Panc1 (cell line): ENCODE data around the gene ATP6V1F. TPM values are rescaled to one million over a fixed set of nuclear protein-coding genes. Genes with fewer than 3 reads are reported as not detected.

Source experiments
- ATAC-seq: fragments of 200-7000 bp; cut with Tn5 transposase; 2 replicates; pipeline ENCODE4 v1.9.1; 2020; ENCODE audit warnings: mild to moderate bottlenecking, moderate library complexity
- BruUV-seq: library from RNA; stranded (reverse); fragments of 400-500 nt; replicated peaks from 2 replicates; lab custom pipeline; 2021; lab: Mats Ljungman, UMichigan
- CTCF ChIA-PET: fragments of 300-600 bp; sonication (Branson Sonifier 250); formaldehyde crosslinking; loops from one replicate; lab custom pipeline; 2022; ENCODE audit warnings: antibody characterized with exemption; lab: Charles Lee
- POLR2A ChIA-PET: fragments of 300-600 bp; sonication (Branson Sonifier 250); formaldehyde crosslinking; loops from one replicate; lab custom pipeline; 2022; ENCODE audit warnings: antibody characterized with exemption; lab: Charles Lee
- DNase-seq: peaks from one replicate; pipeline ENCODE4 v3.0.0-alpha.2; 2010; ENCODE audit warnings: low read depth, low spot score
- H3K27ac ChIP-seq: 2 replicates; pipeline ENCODE4 v1.5.1; 2011; ENCODE audit warnings: mild to moderate bottlenecking, low read length, inconsistent platforms
- H3K27me3 ChIP-seq: fragments of 200-500 bp; sonication (Bioruptor generic); 2 replicates; pipeline ENCODE4 v1.6.0; 2014; ENCODE audit warnings: low read length, inconsistent platforms; ENCODE audit not compliant: control insufficient read depth, insufficient read depth
- H3K36me3 ChIP-seq: fragments of 200-500 bp; sonication (Bioruptor generic); 2 replicates; pipeline ENCODE4 v1.5.1; 2014; ENCODE audit warnings: inconsistent platforms, mild to moderate bottlenecking, low read length, moderate library complexity; ENCODE audit not compliant: control insufficient read depth, insufficient read depth
- H3K4me1 ChIP-seq: 2 replicates; pipeline ENCODE4 v1.5.1; 2011; ENCODE audit warnings: inconsistent platforms, mild to moderate bottlenecking, low read length, moderate library complexity; ENCODE audit not compliant: control insufficient read depth, insufficient read depth
- H3K4me3 ChIP-seq, 2 experiments: 2 replicates each; pipeline ENCODE4 v1.5.1; 2011 to 2012; ENCODE audit warnings: low read depth in 2 of 2, low read length in 2 of 2, mild to moderate bottlenecking in 2 of 2, inconsistent platforms in 1 of 2, moderate library complexity in 1 of 2
- H3K9me3 ChIP-seq: fragments of 200-500 bp; sonication (Bioruptor generic); 2 replicates; pipeline ENCODE4 v1.5.1; 2014; ENCODE audit warnings: low read depth, mild to moderate bottlenecking, inconsistent platforms, low read length, moderate library complexity; ENCODE audit not compliant: control insufficient read depth, insufficient read depth
- CTCF ChIP-seq: fragments of 450-650 bp; IDR thresholded peaks from 2 replicates; pipeline ENCODE4 v1.5.1; 2017; ENCODE audit warnings: mild to moderate bottlenecking
- POLR2AphosphoS5 ChIP-seq: IDR thresholded peaks from 2 replicates; pipeline ENCODE4 v1.6.1; 2012; ENCODE audit warnings: mild to moderate bottlenecking, low read depth, low read length, moderate library complexity
- SIN3A ChIP-seq: IDR thresholded peaks from 2 replicates; pipeline ENCODE4 v1.6.1; 2012; ENCODE audit warnings: low read depth, mild to moderate bottlenecking, low read length, moderate library complexity, borderline replicate concordance; ENCODE audit not compliant: insufficient read depth
- TCF7L2 ChIP-seq: IDR thresholded peaks from 2 replicates; pipeline ENCODE4 v1.6.1; 2011; ENCODE audit warnings: mild to moderate bottlenecking, low read depth, low read length, inconsistent platforms
- in situ Hi-C: cut with HindIII; loops from 2 replicates; pipeline ENCODE4 v1.10.0; 2016; ENCODE audit warnings: low sequenced_read_pairs, low pct_unique_long_range_greater_than_20kb
- intact Hi-C: fragments of 100-400 bp; cut with micrococcal nuclease; formaldehyde crosslinking; loops from one replicate; pipeline ENCODE4 v1.10.0; 2022; ENCODE audit not compliant: unreplicated experiment
- total RNA-seq: library from RNA; stranded (reverse); gene quantifications from one replicate; pipeline ENCODE4 v1.2.1, GENCODE V29; 2021; ENCODE audit not compliant: unreplicated experiment
- TF ChIP-seq, protein P1 (sequence below), 2 experiments: IDR thresholded peaks; 2 replicates each; pipeline ENCODE4 v1.6.1; 2011 to 2012; ENCODE audit warnings: low read depth in 2 of 2, control low read depth in 1 of 2, low read length in 1 of 2, mild to moderate bottlenecking in 1 of 2, moderate library complexity in 1 of 2; ENCODE audit not compliant: insufficient read depth in 1 of 2

The ATP6V1F gene
- total RNA-seq, 1 experiment from 2014 or later = 151 TPM

- Histone ChIP-seq H3K9me3 (no peaks in the 10 kb centered on the region), H3K27ac (no peak overlapping the region), H3K36me3 (no peaks in the 10 kb centered on the region), H3K4me1 (no peaks in the 10 kb centered on the region), H3K27me3 (no peaks in the 10 kb centered on the region), H3K4me3 (no peak overlapping the region)
- BruUV-seq = no TSS peak
- POLR2A ChIA-PET = no interaction called here
- ATAC-seq (no peak), DNase-seq (no peak)
- TF ChIP-seq TCF7L2 = no peak
- TF ChIP-seq, protein P1, sequence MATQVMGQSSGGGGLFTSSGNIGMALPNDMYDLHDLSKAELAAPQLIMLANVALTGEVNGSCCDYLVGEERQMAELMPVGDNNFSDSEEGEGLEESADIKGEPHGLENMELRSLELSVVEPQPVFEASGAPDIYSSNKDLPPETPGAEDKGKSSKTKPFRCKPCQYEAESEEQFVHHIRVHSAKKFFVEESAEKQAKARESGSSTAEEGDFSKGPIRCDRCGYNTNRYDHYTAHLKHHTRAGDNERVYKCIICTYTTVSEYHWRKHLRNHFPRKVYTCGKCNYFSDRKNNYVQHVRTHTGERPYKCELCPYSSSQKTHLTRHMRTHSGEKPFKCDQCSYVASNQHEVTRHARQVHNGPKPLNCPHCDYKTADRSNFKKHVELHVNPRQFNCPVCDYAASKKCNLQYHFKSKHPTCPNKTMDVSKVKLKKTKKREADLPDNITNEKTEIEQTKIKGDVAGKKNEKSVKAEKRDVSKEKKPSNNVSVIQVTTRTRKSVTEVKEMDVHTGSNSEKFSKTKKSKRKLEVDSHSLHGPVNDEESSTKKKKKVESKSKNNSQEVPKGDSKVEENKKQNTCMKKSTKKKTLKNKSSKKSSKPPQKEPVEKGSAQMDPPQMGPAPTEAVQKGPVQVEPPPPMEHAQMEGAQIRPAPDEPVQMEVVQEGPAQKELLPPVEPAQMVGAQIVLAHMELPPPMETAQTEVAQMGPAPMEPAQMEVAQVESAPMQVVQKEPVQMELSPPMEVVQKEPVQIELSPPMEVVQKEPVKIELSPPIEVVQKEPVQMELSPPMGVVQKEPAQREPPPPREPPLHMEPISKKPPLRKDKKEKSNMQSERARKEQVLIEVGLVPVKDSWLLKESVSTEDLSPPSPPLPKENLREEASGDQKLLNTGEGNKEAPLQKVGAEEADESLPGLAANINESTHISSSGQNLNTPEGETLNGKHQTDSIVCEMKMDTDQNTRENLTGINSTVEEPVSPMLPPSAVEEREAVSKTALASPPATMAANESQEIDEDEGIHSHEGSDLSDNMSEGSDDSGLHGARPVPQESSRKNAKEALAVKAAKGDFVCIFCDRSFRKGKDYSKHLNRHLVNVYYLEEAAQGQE (IDR thresholded peaks at IDR 0.05; ENCODE audit: insufficient read depth in 1 of 2, low read depth in 2 of 2, low read length in 1 of 2) = no peak
- TF ChIP-seq POLR2AphosphoS5 = no peak
- TF ChIP-seq SIN3A = no peak
- TF ChIP-seq CTCF = no peak
- intact Hi-C loops = no loop called here
- in situ Hi-C loops = no loop called here
- CTCF ChIA-PET = interaction anchor here (0.6 kb wide), 1 partner anchor 21 kb away, joined by 3 read pairs; no protein-coding TSS in a partner anchor
These were observed 22.9 kb upstream of the ATP6V1F start for GRCh38 chr7:128839751-128840177.

DNA sequence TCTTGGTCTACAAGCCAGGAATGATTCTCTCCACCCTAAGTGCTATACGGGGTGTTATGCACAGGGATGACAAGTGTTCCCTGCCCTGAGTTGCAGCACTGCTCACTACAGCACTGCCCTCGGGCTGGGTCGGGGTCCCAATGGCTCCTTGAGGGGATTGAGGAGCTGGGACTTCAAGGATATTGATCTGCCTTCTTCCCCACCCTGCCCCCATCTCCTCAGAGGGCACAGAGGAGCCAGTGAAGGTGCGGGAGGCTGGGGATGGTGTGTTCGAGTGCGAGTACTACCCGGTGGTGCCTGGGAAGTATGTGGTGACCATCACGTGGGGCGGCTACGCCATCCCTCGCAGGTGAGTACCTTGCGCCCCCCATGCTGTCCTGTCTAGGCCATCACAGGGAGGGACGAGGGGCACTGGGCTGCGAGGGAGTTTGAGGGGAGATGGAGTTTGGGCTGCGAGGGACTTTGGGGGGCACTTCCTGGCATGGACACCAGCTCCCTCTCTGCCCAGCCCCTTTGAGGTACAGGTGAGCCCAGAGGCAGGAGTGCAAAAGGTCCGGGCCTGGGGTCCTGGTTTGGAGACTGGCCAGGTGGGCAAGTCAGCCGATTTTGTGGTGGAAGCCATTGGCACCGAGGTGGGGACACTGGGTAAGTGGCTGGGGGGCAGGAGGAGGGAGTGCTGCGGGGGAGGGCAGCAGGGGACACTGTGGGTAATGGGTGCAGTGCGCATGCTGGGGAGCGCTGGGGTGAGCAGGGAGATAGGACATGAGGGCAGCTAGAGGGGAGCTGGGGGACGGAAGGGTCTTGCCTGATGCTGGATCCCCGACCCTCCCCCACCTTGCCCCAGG is 22.1 kb upstream of the ATP6V1F start:
- intact Hi-C loops (no loop called here), in situ Hi-C loops (no loop called here)
- H3K9me3 ChIP-seq = no peaks in the 10 kb centered on the region
- no peaks in the 10 kb centered on the region for H3K27me3 ChIP-seq
- H3K27ac ChIP-seq = no peak overlapping the region
- ATAC-seq (no peak), DNase-seq (no peak)
- no peak for TF ChIP-seq SIN3A
- no peak for TF ChIP-seq TCF7L2
- TF ChIP-seq CTCF = no peak
- CTCF ChIA-PET = interaction anchor here (0.6 kb wide), 1 partner anchor 22 kb away, joined by 3 read pairs; no protein-coding TSS in a partner anchor
- POLR2A ChIA-PET = no interaction called here
- no peaks in the 10 kb centered on the region for H3K4me1 ChIP-seq
- no peaks in the 10 kb centered on the region for H3K36me3 ChIP-seq
- BruUV-seq = no TSS peak
- no peak overlapping the region for H3K4me3 ChIP-seq
